Activated CD4-positive, alpha-beta T cell treated with anti-CD3 and anti-CD28 coated beads, Interleukin-2, amount 50 U/mL, for 16 hours (primary cell): ENCODE measurements around the gene ZNF3.

Experiments
- DNase-seq: peaks from one replicate; pipeline ENCODE4 v3.0.0-alpha.2; 2020

The ZNF3 gene

DNA sequence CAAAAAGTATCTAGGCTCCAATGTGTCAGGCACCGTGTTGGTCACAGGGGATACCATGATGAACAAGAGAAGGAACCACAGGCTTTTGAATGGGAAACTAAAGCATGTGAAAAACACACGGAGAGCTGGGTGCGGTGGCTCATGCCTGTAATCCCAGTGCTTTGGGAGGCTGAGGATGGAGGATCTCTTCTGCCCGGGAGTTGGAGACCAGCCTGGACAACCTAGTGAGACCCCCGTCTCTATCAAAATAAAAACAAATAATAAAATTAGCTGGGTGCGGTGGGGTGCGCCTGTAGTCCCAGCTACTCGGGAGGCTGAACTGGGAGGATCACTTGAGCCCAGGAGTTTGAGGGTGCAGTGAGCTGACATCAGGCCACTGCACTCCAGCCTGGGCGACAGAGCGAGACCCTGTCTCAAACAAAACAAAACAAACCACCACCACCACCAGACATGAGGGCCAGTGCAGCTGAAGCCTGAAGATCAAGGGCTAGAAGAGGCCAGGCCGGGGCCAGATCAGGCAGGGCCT lies 6.6 kb upstream of the ZNF3 start:
- no peak for DNase-seq

DNA sequence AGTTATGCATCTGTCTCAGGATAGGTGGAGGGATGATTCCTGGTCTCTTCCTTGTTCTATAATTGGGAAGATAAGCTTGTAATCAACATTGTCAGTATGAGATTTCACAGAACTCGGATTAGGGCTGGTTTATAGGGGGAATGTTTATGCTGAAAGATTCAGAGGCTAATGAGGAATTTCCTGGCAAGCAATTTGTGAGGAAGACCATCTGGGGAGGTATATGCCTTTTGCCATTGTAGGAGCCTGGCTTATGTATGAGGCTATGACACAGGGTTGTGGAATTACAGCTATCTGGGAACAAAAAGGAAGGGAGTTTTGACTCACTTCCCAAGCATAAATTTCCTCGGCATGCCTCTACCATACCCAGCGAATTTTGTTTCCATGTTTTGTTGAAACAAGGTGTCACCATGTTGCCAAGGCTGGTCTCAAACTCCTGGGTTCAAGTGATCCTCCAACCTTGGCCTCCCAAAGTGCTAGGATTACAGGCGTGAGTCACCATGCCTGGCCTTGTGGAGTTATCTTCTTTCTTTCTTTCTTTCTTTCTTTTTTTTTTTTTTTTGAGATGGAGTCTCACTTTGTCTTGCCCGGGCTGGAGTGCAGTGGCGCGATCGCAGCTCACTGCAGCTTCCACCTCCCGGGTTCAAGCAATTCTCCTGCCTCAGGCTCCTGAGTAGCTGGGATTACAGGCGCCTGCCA lies 5.7 kb upstream of the ZNF3 start:
- no peak for DNase-seq

DNA sequence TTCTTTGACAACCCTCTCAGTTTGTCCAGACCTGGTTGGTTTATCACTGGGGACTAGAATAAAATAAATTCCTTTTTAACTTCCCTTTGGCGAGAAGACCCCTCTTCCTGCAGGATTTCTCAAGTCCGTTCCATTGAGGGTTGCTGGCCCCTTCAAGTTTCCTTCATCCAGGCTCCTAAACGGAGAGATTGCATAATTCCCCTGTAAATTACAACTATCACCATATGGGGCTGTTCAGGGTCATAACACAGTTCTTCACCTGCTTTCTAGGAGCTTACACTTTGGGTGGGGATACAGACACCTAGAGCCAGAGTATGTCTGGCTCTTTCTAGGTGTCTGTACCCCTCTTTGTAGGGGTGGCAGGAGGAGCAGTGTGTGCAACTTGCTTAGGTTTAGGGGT lies 4.0 kb upstream of the ZNF3 start:
- no peak for DNase-seq

DNA sequence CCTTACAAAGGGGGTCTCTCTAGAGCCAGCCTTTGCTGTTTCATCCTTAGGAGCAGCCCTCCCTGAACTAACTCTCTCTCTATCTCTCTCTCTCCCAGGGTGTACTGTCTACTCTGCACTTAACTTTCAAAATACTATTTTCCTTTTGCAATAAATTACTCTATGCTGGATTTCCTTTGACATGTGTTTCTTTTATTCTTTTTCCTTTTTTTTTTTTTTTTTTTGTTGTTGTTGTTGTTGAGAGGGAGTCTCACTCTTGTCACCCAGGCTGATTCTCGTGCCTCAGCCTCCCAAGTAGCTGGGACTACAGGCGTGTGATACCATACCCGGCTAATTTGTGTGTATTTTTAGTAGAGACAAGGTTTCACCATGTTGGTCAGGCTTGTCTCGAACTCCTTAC lies 1.5 kb upstream of the ZNF3 start:
- DNase-seq: no peak

DNA sequence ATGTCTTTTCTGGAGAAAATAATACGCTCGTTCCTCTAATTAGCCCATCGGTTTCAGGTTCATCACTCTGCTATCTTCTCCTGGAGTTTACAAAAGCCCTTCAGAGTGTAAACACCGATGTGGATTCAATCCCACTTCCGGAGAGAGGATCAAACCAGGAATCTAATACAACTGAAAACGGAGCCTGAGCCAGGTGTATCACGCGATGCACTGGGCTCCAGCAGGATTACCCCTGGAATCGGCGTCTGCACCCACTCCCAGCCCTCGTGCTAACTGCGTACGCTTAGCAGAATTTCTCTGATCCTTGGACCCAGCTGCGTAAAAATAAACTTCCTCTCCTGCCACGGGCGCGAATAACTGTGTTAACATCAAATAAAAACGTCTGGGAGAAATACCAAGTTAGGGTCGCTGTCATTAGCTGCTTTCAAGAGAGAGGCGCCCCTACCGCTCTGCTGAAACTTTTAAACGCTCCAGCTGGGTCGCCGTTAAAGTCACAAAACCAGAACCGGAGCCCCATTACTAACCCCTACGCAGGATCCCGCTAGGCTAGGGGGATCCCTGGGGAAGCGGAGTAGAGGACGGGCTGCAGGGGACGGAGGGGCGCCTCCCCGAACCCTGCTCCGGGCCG lies 502 bp downstream of the ZNF3 start:
- DNase-seq: no peak

DNA sequence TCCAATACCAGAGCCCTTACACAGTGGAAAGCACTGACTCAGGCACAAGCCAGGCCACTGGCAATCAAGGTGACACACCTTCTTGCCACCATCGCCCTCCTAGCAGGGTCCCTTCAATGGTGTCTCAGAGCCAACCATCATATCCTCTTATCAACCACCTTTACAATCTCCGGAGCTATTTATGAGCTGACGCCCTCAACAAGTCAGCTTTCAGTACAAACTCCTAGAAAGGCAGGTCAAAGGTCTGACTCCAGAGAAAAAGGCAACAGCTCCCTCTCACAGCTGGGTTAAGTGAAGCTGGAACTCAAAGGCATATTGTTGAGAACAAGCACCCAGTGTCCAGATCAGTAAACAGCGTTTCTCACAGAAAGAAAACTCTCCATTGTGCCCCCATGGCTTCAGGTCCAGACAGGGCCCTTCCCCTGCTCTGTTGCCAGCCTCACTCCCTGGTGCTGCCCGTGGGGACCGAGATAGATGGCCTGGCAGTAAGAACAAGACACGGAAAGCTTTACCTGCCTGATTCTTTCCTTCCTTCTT lies 2.4 kb downstream of the ZNF3 start:
- no peak for DNase-seq

DNA sequence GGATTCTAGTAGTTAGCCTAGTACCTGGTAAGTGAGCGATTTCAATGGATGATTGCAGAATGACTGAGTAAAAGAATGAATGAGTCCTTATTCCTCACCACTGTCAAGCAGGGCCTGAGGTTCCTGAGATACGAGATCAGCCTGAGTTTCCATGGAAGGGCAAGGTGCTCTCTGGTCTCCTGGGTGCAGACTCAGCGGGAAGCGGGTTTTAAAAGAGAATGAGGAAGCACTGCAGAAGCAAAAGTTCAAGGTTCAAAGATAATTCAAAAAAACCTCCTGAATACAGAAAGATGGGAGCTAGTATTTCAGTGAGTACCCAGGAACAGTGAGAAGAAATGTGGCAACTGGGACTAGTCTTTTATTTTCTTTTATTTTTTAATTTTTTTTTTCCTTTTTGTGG lies 4.3 kb downstream of the ZNF3 start:
- DNase-seq: no peak

DNA sequence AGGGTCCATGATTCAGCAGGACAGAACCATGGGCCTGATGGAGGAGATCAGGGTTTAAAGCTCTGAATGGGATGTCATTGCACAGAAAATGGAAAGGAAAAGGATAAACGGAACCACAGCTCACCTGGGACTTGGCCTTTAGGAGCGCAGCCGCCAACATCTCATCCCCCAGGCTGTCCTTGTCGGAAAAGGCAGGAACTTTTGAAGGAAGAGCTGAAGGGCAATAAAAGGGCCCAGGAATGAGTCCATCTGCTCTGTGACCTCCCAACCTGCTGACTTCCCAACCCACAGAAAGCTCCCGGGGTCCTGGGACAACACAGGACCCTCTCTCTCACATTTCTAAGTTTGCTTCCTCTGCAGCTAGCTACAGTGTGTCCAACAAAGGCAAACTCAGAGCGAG lies 6.1 kb downstream of the ZNF3 start:
- no peak for DNase-seq

DNA sequence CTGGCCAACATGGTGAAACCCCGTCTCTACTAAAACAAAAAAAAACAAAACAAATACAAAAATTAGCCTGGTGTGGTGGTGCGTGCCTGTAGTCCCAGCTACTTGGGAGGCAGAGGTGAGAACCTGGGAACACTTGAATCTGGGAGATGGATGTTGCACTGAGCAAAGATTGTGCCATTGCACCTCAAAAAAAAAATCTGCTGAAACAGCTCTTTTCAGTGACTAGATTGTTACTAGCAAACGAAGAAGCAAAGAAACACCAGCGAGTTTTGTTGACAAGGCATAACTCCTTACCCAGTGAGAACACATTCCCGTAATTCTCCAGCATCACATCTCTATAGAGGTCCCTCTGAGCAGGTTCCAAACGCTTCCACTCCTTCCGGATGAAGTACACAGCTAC lies 6.7 kb downstream of the ZNF3 start:
- no peak for DNase-seq

DNA sequence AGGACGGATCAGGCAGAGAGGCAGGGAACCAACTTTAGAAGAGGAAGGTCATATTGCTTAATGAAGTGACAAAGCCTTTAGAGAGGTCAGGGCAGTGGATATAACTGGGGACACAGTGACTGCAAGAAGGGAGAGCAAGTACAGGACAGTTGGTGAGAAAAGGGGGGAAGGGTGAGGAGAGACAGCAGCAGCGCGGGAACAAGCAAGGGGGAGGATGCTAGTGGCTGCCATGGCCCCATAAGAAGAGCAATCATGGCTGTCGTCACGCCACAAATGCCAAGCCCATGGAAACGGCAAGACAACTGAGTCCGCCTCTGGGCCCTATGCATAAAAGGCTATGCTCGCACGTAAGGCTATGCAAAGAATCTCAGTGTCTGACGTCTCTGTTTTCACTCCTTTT lies 9.1 kb downstream of the ZNF3 start:
- no peak for DNase-seq

DNA sequence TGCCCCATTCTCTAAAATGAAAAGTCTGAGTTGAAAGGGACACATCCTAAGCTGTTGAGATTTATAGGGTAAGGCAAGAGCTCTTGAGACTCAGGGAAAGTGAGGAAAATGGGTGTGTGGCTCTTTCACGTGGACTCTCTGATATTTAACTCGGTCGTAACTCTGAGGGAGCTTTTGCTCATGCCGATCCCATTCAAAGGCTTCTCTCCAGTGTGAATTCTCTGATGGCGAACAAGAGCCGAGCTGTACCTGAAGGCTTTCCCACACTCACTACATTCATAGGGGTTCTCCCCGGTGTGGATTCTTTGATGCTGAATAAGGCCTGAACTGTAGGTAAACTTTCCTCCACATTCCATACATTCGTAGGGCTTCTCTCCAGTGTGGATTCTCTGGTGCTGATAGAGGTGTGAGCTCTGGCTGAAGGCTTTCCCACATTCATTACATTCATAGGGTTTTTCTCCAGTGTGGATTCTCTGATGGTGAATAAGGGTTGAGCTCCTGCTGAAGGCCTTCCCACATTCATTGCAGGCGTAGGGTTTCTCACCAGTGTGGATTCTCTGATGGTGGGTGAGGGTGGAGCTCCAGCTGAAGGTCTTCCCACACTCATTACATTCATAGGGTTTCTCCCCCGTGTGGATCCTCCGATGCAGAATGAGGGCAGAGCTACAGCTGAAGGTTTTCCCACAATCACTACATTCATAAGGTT lies 10.4 kb downstream of the ZNF3 start:
- DNase-seq: no peak

DNA sequence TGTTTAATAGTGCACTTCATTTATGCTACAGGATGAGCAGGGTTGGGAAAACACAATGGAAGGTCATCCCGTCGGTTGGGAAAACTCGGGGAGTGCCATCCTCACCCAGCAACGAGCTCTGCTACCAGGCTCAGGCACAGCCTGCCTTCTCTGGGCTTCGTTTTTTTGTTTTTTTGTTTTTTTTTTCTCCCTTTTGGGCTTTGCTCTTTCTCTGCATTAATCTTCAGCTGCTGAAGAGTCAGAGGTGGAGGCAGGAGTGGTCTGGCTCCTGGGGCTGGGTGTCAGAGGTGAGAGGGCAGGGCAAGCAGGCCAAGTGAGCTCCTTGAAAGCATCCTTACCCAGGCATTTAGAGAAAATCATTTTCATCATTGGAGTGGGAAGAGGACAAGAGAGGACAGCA lies 11.5 kb downstream of the ZNF3 start:
- DNase-seq: no peak

DNA sequence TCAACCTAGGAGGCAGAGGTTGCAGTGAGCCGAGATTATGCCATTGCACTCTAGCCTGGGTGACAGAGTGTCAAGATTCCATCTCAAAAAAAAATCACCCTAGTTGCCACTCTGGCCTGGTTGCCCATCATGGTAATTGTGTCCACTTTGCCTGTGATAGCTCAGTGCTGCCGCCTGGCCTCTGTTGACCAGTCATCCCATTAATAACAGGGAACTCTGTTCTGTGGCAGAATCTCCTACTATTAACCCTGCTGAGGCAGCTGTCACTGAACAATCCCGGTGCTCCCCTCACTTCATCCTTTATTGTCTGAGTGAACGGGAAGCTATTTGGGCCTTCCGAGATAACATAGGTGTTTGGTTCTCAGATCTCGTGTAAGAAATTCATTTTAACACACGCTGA lies 14.6 kb downstream of the ZNF3 start:
- DNase-seq: no peak

DNA sequence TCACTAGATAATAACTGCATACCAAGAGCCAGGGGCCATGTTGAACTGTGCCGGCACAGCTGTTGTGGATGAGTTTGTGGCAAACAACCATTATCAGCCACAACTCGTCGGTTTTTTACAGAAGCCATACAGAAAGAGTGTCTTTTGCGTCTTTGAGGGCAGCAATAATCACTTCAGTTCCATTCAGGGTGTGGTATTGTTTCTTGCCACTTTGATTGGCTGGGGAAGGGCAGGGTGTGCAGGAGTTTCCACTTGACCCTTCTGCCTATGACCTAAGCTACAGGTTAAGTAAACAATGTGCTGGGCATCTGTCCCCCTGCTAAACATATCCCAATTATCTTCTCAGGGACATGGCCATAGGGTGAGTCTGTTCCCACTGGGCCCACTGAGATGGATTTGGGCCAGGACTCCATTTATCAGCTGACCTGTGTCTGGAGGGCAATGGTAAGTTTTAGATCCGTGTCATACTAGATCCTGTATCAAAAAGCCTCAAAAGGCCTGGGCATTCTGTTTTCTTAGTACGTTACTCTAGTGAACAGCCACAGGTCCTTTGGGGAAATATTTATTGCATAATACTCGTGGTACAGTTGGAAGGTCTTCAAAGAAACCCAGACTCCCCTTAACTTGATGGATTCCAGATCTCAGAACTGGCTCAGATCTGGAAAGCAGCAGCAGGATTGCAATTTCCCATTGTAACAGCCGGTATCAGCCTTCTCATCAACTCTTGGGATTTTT lies 15.9 kb downstream of the ZNF3 start:
- DNase-seq: no peak

DNA sequence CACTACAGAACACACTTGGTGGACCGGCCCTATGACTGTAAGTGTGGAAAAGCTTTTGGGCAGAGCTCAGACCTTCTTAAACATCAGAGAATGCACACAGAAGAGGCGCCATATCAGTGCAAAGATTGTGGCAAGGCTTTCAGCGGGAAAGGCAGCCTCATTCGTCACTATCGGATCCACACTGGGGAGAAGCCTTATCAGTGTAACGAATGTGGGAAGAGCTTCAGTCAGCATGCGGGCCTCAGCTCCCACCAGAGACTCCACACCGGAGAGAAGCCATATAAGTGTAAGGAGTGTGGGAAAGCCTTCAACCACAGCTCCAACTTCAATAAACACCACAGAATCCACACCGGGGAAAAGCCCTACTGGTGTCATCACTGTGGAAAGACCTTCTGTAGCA lies 17.4 kb downstream of the ZNF3 start:
- no peak for DNase-seq

DNA sequence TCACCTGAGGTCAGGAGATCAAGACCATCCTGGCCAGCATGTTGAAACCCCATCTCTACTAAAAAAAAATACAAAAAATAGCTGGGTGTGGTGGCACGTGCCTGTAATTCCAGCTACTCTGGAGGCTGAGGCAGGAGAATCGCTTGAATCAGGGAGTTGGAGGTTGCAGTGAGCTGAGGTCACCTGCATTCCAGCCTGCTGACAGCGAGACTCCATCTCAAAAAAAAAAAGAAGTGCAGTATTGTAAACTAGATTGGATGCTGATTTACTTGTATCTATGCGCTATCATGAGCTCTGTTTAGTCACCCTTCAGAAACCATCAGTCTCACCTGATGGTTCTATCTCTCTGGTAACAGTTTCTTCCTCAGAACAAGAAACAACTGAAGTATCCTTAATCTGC lies 18.1 kb downstream of the ZNF3 start:
- DNase-seq: no peak

DNA sequence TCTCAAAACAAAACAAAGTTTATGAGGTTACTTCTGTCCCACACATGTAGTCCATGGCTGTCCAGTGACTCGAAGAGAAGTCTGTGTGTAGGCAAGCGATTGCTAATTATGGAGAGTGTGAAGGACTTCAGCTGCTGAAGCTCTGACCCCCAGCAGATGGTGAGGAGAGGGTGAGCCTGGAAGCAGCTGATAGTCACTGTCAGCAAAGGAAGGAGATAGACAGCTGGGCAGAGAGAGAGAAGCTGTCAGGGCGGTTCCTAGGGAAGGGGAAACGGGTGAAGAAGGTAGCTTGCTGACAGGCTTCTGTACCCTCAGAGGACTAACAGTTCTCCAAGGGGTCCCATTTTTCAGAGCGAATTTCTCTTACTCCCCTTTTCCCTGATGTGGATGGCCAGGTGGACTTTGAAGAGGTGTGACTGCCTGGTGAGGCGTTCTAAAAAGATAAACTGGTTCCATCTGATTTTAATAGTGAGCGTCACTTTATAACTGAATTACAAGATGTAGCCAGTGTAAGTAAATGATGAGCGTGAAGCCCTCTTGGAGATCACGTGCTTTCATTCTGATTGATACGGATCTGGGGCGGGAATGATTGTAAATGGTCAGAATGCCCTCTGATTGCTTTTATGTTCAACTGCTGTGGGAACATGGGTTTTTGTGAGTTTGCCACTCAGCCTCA lies 19.9 kb downstream of the ZNF3 start:
- no peak for DNase-seq

DNA sequence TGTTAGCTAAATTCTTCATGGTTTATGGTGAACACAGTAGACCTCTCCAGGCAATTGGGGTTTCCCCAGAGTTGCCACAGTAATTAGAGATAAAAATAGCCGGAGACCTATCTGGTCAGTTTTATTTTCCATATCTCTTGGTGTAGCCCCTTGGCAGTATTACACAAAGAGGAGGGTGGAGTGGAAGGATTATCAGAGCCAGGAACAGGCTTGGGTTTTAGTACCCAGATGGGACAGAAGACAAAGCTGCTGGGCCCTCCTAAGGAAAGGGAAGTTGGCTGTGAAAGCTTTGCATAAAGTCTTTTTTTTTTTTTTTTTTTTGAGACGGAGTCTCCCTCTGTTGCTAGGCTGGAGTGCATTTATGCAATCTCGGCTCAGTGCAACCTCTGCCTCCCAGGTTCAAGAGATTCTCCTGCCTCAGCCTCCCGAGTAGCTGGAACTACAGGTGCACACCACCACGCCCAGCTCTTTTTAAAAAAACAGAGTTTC lies 22.2 kb downstream of the ZNF3 start:
- DNase-seq: no peak

DNA sequence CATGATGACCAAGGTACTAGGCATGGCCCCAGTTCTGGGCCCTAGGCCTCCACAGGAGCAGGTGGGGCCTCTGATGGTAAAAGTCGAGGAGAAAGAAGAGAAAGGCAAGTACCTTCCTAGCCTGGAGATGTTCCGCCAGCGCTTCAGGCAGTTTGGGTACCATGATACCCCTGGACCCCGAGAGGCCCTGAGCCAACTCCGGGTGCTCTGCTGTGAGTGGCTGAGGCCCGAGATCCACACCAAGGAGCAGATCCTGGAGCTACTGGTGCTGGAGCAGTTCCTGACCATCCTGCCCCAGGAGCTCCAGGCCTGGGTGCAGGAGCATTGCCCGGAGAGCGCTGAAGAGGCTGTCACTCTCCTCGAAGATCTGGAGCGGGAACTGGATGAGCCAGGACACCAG lies 24.5 kb downstream of the ZNF3 start:
- DNase-seq: no peak

DNA sequence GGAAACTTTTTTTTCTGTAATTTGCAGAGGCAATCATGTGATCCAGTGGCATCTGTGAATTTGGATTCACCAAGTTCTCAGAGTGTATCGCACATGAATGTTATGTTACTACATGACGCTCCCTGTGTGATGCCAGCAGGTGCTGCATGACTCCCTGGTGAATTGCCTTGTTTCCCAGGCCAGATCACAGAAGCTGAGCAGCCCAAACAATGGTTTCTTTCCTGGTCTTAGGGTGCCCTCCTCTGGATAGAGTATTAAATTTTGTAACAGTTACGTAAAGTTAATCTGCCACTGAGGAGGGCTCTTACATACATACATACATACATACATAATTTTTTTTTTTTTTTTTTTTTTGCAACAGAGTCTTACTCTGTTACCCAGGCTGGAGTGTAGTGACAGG lies 28.3 kb downstream of the ZNF3 start:
- peak; percentile 56 for DNase-seq

DNA sequence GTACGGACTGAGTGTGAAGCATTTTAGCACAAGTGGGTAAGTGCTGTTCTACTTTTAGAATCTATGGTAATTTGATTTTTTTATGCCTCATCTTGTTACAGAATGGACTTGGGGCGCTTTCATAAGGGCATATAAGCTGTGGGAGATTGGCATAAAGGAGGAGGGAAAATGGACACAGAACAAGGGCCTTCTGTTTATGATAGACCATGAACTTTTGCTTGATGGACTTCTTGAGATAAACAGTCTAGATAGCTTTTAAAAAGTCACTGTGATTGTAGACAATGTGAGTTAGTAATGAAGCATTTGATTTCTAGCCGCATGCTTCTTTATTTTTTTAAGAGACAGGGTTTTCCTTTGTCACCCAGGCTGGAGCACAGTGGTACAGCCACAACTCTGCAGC lies 29.9 kb downstream of the ZNF3 start:
- DNase-seq: no peak
